ENCODE results near the gene TEX9.
"Not testable (repeated sequence)": the region's sequence is repeated elsewhere in the genome, so short reads cannot be mapped to it uniquely, and the experiment has no call there.

Gene TEX9

GRCh38 chr15:56365075-56365711 lies at the start of gene TEX9:
TSS of gene TEX9 (plus strand) at chr15:56365426. CDS start at chr15:56365451, 25 bp downstream.
- in situ Hi-C loops (cut with MboI; ENCODE audit: low sequenced_read_pairs), result no loop called here

GRCh38 chr15:56316561-56316960 lies 48.7 kb upstream of the TEX9 start:
- in situ Hi-C loops (cut with MboI; ENCODE audit: low sequenced_read_pairs), result not testable (repeated sequence)

- in situ Hi-C loops (cut with MboI; ENCODE audit: low sequenced_read_pairs), result no loop called here
Observed at GRCh38 chr15:56320316-56320715, 44.9 kb upstream of the TEX9 start.

GRCh38 chr15:56320861-56321260 lies 44.4 kb upstream of the TEX9 start:
- in situ Hi-C loops (cut with MboI; ENCODE audit: low sequenced_read_pairs), result no loop called here

- in situ Hi-C loops (cut with MboI; ENCODE audit: low sequenced_read_pairs), result no loop called here
Observed at GRCh38 chr15:56322444-56322843, 42.8 kb upstream of the TEX9 start.

- in situ Hi-C loops (cut with MboI; ENCODE audit: low sequenced_read_pairs), result no loop called here
Observed at GRCh38 chr15:56323435-56323834, 41.8 kb upstream of the TEX9 start.

- in situ Hi-C loops (cut with MboI; ENCODE audit: low sequenced_read_pairs), result no loop called here
Observed at GRCh38 chr15:56325186-56325585, 40.0 kb upstream of the TEX9 start.

- in situ Hi-C loops (cut with MboI; ENCODE audit: low sequenced_read_pairs), result no loop called here
Observed at GRCh38 chr15:56327721-56328502, 37.3 kb upstream of the TEX9 start.

- in situ Hi-C loops (cut with MboI; ENCODE audit: low sequenced_read_pairs), result no loop called here
Observed at GRCh38 chr15:56337084-56337725, 28.0 kb upstream of the TEX9 start.

- in situ Hi-C loops (cut with MboI; ENCODE audit: low sequenced_read_pairs), result no loop called here
Observed at GRCh38 chr15:56339594-56339993, 25.6 kb upstream of the TEX9 start.

GRCh38 chr15:56341201-56341600 lies 24.0 kb upstream of the TEX9 start:
- in situ Hi-C loops (cut with MboI; ENCODE audit: low sequenced_read_pairs), result no loop called here

- in situ Hi-C loops (cut with MboI; ENCODE audit: low sequenced_read_pairs), result no loop called here
Observed at GRCh38 chr15:56342653-56343052, 22.6 kb upstream of the TEX9 start.

- in situ Hi-C loops (cut with MboI; ENCODE audit: low sequenced_read_pairs), result no loop called here
Observed at GRCh38 chr15:56343879-56344278, 21.3 kb upstream of the TEX9 start.

GRCh38 chr15:56344336-56344735 lies 20.9 kb upstream of the TEX9 start:
- in situ Hi-C loops (cut with MboI; ENCODE audit: low sequenced_read_pairs), result no loop called here

- in situ Hi-C loops (cut with MboI; ENCODE audit: low sequenced_read_pairs), result no loop called here
Observed at GRCh38 chr15:56346414-56346813, 18.8 kb upstream of the TEX9 start.

GRCh38 chr15:56349554-56349953 lies 15.7 kb upstream of the TEX9 start:
- in situ Hi-C loops (cut with MboI; ENCODE audit: low sequenced_read_pairs), result no loop called here

- in situ Hi-C loops (cut with MboI; ENCODE audit: low sequenced_read_pairs), result no loop called here
Observed at GRCh38 chr15:56351353-56351752, 13.9 kb upstream of the TEX9 start.

GRCh38 chr15:56351957-56352506 lies 13.2 kb upstream of the TEX9 start:
- in situ Hi-C loops (cut with MboI; ENCODE audit: low sequenced_read_pairs), result no loop called here

- in situ Hi-C loops (cut with MboI; ENCODE audit: low sequenced_read_pairs), result no loop called here
Observed at GRCh38 chr15:56353119-56353518, 12.1 kb upstream of the TEX9 start.

- in situ Hi-C loops (cut with MboI; ENCODE audit: low sequenced_read_pairs), result no loop called here
Observed at GRCh38 chr15:56353740-56354139, 11.5 kb upstream of the TEX9 start.

- in situ Hi-C loops (cut with MboI; ENCODE audit: low sequenced_read_pairs), result no loop called here
Observed at GRCh38 chr15:56356616-56357015, 8.6 kb upstream of the TEX9 start.

- in situ Hi-C loops (cut with MboI; ENCODE audit: low sequenced_read_pairs), result no loop called here
Observed at GRCh38 chr15:56358604-56359003, 6.6 kb upstream of the TEX9 start.

Data from HL-60/S4 treated with phorbol 12-myristate 13-acetate at 8.2 ng/mL for 4 days and 3 days (cell line).